Cerebellar cortex (tissue), 1 donor: ENCODE data around the gene UBTD2.

Source experiments
- DNase-seq: peaks from one replicate; pipeline ENCODE4 v3.0.0-alpha.2; 2015; ENCODE audit warnings: low spot score

UBTD2 gene

DNA sequence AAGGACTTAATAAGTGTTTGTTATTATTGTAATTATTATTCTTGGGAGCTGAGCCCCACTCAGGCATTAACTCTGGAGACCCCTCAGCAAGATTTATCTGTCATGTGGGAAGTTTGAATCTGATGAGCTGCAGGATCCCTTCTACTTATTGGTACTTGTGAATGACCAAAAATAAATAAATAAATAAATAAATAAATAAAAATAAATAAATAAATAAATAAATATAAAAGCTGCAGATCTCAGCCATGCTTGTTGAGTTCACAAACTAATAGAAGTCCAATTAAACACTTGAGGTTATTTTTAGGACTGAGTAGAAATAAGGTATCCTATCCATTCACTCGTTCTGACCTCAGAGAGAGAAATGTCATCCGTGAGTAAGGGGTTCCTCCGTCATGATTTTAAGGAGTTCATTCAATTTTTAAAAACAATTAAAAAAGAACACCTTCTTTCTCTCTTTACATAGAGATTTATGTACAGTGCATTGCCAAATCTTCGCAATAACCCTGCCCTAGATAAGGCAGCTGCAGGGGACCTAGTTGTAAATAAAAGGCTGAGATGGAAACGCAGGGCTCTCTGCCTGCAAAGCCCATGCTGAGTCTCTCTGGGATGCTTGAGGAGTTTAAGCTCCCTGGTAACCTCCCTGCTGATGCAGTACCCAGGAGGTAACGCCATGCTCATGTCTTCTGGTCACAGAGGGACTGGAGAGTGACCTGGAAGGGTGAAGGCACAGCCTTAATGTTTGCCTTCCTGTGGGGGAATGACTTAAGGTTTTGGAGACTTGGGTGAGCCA, 88.4 kb downstream of the UBTD2 start:
- DNase-seq = no peak

DNA sequence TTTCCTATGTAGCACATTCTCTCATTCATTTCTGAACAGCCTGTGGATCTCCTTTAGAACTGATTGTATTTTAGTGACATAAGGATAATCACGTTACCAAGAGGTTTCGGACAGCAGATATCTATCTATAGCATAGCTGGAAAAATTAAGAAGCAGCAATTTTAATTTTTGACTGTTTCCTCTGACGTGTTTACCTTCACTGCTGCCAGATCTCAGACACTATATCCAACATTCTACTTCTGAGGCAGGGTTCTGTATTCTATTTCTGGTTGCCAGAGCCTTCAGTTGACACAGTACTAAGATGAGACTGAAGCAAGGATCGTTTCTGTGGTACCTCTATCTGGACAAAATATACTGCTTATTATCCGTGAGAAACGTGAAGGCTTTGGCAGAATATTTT, 89.7 kb downstream of the UBTD2 start, which contains the start of gene EFCAB9:
TSS of gene EFCAB9 (plus strand) at position 301 of the 400 bp plus-strand sequence. CDS start at position 302, 1 bp downstream.
- no peak for DNase-seq

DNA sequence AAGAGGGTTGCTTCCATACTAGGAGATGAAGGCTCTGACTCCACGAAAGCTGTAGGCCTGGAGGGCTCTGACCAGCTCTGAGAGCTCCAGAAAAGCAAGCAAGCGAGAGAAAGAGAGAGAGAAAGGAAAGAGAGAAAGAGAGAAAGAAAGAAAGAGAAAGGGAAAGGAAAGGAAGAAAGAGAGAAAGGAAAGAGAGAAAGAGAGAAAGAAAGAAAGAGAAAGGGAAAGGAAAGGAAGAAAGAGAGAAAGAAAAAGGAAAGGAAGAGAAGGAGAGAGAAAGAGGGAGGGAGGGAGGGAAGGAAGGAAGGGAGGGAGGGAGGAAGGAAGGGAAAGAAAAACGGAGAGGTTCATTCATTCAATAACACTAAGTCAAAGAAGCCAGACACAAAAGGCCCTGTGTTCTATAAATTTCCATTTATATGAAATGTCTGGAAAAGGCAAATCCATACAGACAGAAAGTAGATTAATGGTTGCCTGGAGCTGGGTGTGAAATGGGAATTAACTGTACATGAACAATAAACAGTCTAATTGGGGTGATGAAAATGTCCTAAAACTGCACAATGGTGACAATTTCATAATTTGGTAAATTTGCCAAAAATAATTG, 93.8 kb downstream of the UBTD2 start:
- no peak for DNase-seq

DNA sequence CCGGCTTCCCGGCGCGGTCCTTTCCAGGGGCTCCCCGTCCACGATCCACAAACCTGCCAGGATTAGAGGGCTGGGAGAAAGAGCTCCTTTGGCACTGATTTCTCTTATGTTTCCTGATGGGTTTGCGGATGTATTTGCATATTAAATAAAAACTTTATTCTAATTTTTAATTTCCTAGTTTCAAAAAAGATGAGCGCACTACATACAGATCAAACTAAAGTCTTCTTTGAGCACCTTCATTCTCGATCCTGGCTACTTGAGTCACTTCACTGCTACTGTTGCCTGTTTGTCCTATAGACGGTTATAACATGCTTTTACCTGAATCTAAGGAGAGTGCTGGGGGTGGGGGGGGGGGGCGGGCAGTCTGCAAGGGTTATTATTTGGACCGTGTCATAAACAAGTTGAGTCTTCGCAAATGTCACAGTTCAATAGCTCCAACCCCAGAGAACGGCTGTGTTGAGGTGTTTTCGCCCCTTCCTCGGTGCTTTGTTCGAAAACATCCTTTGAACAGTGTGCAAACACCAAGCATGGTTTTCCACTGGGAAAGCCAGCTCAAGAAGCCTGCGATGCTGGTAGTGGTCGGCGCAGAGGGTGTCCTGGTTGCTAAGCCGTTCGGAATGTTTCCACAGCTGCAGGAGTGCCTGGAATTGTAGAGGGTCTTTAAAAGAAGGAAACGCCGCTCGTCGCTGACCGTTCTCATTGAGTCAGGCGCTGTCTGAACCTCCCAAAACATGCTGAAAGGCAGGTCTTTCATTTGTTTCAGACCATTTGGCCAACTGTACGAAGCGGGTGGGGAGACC, 94.5 kb downstream of the UBTD2 start:
- DNase-seq = peak; percentile 61

DNA sequence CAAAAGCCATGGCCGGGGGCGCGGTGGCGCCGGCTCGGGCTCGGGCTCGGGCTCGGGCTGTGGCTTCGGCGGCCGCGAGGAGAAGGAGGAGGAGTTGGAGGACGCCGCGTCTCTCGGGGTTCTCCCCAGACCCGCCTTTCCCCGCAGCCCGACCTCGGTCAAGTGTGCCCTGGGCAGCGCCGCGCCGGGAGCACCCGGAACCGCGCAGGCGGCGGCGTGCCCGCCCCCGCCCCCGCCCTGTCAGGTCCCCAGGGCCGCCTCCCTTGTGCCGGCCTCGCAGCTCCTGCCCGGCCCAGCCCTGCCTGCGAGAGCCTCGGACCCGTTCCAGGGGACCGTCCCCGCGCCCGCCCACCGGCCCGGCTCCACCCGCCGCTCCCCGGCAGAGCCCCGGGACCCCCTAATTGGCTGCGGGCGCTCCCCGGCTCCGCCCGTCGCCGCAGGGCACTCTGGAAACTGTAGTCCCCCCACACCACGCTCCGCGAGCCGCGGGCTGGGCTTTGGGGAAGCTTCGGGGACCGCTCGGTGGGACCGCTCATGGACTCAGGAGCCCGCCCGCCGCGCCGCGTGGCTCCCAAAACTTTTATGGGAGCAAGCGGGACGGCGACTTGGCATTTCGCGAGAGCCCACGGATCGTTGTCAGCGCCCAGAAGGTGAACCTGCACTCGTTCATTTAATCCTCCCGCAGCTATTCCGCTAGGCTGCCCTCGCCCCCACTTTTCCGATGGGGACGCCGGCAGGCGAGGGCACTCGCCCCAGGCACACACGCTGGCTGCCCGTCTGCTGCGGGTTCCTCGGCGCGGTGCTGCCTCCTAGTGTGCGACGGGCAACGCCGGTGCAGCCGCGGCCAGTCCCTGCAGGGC, 95.3 kb downstream of the UBTD2 start, which contains the start of gene STK10:
TSS of gene STK10 (minus strand) at position 192 of the 860 bp plus-strand sequence. CDS start at position 10, 182 bp downstream.
- peak; percentile 89 for DNase-seq

DNA sequence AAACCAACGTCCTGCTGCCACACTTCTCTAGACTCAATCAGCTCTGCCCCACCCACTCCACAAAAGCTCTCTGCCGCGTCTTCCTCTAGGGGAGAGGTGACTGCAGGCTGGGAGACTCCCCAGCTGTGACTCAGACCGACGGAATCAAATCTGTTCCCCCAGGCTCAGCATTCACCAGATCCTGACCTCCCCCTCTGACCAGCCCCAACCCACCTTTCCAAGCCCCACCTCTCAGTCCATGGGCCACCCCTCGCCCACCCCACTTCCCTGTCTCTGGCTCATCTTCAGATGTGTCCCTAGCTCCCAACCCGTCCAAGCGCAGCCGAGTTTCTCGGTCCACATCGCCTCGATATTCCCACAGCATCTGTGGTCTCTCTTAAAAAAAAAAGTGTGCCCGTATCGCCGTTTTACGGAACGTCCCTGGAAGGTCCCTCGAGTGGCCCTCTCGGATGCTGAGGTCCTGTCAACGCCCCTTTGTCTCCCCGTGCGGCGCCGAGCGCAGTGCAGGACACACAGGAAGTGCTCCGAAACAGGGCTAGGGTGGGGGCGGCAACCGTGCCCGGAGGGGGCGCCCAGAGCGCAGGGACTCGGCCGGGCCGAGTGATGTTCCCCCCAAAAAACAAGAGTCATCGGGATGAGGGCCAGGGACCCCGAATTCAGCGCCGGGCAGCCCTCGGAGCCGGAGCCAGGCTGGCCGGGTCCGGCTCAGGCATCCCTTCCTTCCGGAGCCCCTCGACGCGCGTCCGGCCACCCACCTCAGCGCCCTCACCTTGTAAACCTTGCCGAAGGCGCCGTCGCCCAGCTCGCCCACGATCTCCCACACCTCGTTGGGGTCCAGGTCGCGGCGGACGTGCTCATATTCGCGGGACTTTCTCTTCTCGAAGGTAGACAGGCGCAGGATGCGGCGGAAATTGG, 96.2 kb downstream of the UBTD2 start:
- peak; percentile 65 for DNase-seq

DNA sequence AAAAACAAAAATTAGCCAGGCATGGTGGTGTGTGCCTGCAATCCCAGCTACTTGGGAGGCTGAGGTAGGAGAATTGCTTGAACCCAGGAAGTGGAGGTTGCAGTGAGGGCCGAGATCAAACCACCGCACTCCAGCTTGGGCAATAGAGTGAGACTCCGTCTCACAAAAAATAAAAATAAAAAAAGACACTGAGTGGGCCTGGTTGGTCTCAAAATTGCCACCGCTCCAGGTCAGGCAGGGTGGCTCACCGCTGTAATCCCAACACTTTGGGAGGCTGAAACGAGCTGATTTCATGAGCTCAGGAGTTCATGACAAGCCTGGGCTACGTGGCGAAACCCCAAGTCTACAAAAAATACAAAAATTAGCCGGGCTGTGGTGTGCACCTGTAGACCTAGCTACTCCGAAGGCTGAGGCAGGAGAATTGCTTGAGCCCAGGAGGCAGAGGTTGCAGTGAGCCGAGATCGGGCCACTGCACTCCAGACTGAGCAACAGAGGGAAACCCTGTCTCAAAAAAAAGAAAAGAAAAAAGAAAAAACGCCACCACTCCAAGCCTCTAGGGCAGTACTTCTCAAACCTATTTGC, 97.4 kb downstream of the UBTD2 start:
- no peak for DNase-seq

DNA sequence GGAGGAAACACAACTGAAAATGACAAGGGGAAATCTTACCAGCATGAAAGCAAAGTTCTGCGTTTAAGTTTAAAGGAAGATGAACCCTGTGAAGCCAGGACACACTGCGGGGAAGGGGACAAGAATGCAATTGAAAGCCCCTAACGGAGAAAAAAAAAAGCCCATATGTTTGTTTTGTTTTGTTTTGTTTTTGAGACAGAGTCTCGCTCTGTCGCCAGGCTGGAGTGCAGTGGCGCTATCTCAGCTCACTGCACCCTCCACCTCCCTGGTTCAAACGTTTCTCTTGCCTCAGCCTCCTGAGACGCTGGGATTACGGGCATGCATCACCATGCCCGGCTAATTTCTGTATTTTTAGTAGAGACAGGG, 98.5 kb downstream of the UBTD2 start:
- no peak for DNase-seq

DNA sequence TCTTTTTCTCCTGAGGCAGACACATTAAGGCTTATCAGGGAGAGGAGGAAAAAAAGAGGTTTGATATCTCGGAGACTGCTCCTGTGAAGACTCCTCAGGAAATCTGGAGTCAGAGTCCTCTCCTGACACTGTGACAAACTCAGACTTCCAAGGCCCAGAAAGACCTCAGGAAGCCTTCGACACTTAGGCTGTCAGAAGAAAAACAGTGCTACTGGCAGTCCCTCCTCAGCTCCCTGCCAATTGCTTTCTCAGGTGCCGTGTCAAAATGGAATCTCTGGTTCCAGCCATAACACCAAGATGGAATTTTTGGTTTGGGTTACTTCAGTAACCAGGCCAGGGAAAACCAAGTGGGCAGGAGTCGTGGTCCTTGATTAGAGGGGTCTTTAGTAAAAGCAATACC, 99.7 kb downstream of the UBTD2 start:
- DNase-seq = peak; percentile 57

DNA sequence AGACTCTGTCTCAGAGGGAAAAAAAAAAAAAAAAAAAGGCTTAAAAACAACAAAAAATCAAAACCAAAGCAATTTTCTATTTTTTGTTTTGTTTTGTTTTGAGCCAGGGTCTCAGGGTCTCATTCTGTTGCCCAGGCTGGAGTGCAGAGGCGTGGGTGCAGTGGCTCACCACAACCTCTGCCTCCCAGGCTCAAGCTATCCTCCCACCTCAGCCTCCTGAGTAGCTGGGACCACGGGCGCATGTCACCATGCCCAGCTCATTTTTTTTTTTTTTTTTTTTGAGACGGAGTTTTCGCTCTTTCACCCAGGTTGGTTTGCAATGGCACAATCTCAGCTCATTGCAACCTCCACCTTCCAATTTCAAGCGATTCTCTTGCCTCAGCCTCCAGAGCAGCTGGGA, 101.3 kb downstream of the UBTD2 start:
- no peak for DNase-seq

DNA sequence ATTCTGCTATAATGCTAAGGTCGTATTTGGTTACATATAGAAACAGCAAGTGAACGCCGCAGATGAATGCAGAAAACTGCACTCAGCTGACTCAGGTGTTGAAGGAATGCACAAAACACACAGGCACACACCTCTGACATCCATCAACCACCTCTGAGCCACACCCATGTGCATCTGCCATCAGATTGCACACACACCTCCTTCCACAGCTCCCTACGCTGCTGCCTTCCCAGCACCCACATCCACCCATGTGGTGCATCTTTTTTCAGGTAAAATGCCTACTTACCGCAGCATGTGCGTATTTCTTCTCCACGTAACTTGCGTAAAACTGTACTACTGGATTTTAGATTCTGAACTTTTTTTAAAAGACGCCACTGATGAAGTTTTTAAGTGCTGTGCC, 102.6 kb downstream of the UBTD2 start:
- DNase-seq = no peak

DNA sequence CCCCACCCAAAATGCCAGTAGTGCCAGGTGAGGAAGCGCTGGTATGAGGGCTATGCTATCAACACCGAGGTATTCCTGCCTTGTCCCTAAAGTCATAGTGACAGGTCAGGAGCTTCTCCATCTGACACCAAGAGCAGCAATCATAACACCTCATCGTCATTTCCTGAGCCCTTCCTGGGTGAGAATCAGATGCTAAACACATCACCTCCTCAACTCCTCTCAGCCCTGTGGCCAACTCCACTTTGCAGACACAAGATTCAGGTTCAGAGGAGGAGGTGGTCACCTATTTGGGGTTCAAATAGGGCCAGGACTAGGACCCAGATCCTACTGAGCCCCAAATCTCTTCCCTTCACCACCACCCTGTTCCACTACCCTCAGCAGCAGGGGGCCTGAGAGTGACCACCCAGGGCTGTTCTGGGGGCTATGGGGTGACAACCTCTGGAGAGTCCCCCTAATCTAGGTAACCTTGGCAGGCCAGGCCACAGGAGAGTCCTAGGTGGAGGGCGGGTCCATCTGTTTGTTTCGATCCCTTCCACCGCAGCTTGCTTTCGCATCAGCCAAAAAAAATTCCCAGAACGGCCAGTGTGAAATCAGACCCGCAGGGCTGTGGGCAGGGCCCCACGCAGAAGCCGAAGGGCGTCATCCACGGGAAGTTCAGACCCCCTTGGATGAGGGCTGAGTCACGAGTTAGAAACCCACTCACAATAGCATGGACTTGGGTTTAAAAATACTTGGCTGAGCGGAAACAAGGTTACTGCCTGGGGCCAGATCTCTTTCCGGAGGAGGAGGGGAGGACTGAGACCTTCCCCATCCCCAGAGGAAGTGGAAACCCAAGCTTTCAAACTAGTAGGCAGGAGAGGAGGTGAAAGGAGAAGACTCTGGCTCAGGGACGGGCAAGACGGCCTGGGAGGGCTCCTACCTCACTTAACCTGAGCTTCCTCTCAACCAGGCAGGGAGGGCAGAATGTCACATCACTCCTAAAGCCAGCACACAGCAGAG, 104.3 kb downstream of the UBTD2 start:
- DNase-seq = no peak

DNA sequence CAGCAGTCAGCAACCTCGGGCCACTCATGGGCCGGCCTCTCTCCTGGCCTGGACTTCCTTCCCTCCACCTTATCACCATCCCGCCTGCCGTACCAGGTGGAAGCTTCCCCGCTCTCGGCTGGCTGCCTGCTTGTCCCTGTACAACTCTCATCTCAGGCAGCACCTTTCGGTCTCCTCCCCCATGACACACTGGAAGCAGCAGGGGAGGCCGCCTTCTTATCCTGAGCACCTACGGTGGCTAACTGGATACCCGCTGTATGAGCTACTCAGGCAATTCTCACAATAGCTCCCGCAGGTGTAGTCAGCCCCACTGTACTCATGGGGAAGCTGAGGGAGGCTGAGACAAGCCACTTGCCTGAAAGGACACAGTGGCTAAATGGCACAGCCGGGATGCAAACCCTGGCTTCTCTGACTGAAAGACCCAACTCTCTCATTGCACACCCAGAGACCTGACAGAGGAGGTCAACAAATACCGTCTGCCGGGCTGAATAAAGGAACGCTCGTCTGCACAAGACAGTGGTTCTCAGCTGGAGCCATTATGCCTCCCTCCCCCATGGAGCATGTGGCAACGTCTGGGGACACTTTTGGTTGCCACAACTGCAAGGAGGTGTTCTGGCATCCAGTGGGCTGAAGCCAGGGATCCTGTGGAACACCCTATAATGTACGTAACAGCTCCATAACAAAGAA, 105.1 kb downstream of the UBTD2 start:
- peak; percentile 78 for DNase-seq

DNA sequence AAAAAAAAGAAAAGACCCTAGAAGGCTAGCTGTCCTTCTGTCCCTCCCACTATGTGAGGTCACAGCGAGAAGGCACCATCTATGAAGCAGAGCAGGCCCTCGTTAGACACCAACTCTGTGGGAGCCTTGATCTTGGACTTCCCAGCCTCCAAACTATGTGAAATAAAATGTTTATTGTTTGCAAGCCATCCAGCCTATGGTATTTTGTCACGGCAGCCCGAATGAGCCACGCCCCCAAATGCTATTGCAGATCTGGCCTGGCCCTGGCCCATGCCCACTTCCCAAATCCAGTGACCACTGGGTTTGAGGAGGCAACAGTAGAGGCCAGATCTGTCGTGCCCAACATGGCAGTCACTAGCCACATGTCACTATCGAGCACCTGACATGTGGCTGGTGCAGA, 106.4 kb downstream of the UBTD2 start:
- DNase-seq = no peak

DNA sequence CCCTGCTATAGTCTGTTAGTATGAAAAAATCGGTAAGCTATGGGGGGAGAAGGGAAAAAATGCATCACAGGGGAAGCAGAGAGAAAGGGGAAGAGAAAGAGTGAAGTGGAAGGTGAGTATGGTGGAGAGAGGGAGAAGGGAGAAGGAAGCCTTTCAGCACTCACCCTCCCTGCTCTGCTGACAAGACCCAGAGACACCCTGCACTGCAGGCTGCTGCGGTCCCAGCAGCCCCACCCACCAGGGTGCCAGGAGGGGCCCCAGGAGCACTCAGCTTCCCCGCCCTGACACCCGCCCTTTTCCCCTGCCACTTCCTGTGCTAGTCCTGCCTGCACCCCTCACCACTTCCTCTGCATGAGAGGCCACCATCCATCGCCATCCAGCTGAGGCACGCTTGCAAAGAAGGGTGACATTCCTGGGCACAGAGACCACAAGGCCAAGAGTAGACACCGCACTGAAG, 108.3 kb downstream of the UBTD2 start:
- no peak for DNase-seq

DNA sequence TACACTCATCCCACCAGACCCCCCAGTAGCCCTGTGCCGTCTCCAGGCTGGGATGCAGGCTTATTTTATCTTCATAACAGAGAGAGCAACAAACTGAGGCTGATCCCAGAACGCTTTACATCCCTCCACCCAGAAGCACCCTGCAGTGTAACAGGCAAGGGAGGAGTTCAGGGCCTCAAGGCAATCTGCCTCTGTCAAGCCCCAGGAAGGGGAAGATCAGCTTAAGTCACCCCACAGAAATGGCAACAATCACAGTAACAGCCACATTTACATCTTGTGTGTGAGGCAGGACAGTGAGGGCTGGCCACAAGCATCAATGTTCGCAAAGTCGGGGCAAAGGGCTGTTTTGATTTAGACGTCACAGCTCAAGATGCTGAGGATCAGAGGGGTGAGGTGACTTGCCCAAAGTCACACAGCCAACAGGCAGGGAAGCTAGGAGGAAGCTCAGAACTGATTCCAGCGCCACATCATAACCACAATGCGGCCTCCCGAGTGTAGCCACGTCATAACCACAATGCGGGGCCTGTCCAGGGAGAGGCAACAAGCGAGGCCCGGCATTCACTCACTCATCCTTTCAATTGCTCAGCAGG, 109.9 kb downstream of the UBTD2 start:
- no peak for DNase-seq

DNA sequence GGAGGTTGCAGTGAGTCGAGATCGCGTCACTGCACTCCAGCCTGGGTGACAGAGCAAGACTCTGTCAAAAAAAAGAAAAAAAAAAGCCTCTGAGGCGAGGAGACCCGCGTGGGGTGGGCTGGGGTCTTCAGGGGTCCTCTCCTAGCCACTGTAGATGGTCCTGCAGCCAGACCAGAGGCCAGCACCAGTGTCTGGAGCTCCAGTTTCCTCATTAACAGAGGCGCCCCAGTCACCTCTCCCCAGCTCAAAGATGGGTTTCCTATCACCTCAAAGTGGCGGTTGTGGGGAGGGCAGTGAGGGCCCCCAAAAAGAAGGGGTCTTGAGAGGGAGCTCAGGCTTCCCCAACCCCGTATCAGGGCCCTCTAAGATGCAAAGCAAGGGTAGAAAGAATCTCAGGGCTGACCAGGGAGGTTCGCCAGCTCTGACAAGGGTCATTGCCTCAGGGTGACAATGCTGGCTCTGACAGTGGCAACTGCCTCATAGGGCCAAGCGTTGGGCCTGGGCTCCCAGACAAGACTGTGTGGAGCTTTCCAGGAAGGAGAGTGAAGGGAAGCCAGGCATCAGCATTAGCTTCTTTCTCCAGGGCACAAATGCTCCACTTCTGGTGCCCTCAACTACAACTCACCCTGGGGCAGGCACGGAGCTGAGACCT, 110.5 kb downstream of the UBTD2 start:
- no peak for DNase-seq
